ENCODE results near the gene FCRL2. TPM values are rescaled to one million over a fixed set of nuclear protein-coding genes. Genes with fewer than 3 reads are reported as not detected.

The FCRL2 gene, protein sequence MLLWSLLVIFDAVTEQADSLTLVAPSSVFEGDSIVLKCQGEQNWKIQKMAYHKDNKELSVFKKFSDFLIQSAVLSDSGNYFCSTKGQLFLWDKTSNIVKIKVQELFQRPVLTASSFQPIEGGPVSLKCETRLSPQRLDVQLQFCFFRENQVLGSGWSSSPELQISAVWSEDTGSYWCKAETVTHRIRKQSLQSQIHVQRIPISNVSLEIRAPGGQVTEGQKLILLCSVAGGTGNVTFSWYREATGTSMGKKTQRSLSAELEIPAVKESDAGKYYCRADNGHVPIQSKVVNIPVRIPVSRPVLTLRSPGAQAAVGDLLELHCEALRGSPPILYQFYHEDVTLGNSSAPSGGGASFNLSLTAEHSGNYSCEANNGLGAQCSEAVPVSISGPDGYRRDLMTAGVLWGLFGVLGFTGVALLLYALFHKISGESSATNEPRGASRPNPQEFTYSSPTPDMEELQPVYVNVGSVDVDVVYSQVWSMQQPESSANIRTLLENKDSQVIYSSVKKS
- total RNA-seq (ENCODE audit: low replicate concordance), result not detected in 2 replicates
- long read RNA-seq, result 0 reads

DNA sequence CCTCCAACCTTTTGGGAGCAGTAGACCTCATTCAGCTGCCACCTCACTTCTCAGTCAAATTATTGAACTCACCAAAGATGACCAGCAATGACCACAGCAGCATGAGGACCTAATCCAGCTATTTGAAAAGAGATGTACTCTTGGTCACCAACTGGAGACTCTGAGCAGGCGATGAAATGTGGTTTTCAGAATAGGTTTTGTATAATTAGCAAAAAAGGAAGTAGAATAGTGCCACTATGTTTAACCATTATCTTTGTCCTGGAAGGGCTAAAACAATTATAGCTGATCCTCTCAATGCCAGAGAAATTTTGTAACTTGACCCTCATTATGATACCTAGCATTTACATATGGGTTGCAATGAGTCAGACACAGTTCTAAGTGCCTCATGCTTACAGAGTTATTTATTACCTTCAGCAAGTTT lies at the start of gene FCRL2:
TSS of gene FCRL2 (minus strand) at position 162 of the 421 bp plus-strand sequence. CDS start at position 103, 59 bp downstream.
- no peaks in the 10 kb centered on the region for H3K36me3 Mint-ChIP-seq
- DNase-seq (ENCODE audit: extremely low spot score, unreplicated experiment), result no peak
- no peak within 1 kb of the TSS for H3K4me3 Mint-ChIP-seq
- no peaks in the 10 kb centered on the region for H3K9me3 Mint-ChIP-seq
- peaks cover 6% of the 10 kb centered on the region for H3K27me3 Mint-ChIP-seq
- TF ChIP-seq, protein P1, sequence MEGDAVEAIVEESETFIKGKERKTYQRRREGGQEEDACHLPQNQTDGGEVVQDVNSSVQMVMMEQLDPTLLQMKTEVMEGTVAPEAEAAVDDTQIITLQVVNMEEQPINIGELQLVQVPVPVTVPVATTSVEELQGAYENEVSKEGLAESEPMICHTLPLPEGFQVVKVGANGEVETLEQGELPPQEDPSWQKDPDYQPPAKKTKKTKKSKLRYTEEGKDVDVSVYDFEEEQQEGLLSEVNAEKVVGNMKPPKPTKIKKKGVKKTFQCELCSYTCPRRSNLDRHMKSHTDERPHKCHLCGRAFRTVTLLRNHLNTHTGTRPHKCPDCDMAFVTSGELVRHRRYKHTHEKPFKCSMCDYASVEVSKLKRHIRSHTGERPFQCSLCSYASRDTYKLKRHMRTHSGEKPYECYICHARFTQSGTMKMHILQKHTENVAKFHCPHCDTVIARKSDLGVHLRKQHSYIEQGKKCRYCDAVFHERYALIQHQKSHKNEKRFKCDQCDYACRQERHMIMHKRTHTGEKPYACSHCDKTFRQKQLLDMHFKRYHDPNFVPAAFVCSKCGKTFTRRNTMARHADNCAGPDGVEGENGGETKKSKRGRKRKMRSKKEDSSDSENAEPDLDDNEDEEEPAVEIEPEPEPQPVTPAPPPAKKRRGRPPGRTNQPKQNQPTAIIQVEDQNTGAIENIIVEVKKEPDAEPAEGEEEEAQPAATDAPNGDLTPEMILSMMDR (conservative IDR thresholded peaks at IDR 0.05), result no peak
- no peak within 1 kb of the TSS for H3K27ac Mint-ChIP-seq
- H3K4me1 Mint-ChIP-seq (ENCODE audit: unreplicated experiment), result no peaks in the 10 kb centered on the region

- H3K9me3 Mint-ChIP-seq, result no peaks in the 10 kb centered on the region
- H3K27ac Mint-ChIP-seq, result no peak overlapping the region
- no peaks in the 10 kb centered on the region for H3K36me3 Mint-ChIP-seq
- H3K4me3 Mint-ChIP-seq, result no peak overlapping the region
- no peak for DNase-seq (ENCODE audit: extremely low spot score, unreplicated experiment)
- TF ChIP-seq, protein P1 (conservative IDR thresholded peaks at IDR 0.05), result no peak
- peaks cover 3% of the 10 kb centered on the region for H3K27me3 Mint-ChIP-seq
- no peaks in the 10 kb centered on the region for H3K4me1 Mint-ChIP-seq (ENCODE audit: unreplicated experiment)
Observed at GRCh38 chr1:157820299-157820698, 43.4 kb upstream of the FCRL2 start.

- no peaks in the 10 kb centered on the region for H3K9me3 Mint-ChIP-seq
- H3K36me3 Mint-ChIP-seq, result no peaks in the 10 kb centered on the region
- no peak within 1 kb of the TSS for H3K27ac Mint-ChIP-seq
Observed at GRCh38 chr1:157819896-157820295, 43.0 kb upstream of the FCRL2 start, which contains the start of gene FCRL1. FCRL1 (minus strand) TSS chr1:157820120; CDS start chr1:157820037, 83 bp downstream.

DNA sequence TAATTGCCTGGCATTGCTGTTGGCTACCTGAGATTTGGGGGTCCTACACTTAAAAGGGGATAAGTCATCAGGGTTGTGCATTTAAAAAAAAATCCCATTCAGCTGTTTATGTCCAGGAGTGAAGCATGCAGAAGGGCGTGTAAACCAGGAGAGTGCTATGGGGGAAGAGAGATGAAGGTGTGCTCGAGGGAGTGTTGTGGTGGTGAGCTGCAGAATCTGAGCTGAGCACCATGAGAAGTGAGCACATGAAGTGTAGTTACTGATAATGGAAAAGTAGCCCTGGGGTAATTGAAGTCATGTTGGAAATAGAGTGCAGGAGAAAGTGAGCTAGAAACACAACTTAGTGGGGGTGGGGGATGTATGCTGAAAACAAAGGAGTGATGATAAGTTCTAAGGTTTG lies 42.3 kb upstream of the FCRL2 start:
- Mint-ChIP-seq H3K9me3 (no peaks in the 10 kb centered on the region), H3K27ac (no peak overlapping the region), H3K36me3 (no peaks in the 10 kb centered on the region), H3K4me3 (no peak overlapping the region), H3K27me3 (peaks cover 3% of the 10 kb centered on the region), H3K4me1 (ENCODE audit: unreplicated experiment) (no peaks in the 10 kb centered on the region)
- DNase-seq (ENCODE audit: extremely low spot score, unreplicated experiment), result no peak
- TF ChIP-seq, protein P1 (conservative IDR thresholded peaks at IDR 0.05), result no peak

More at GRCh38 chr1:157819896-157820295, 43.0 kb upstream of the FCRL2 start, which contains the start of gene FCRL1:
- peaks cover 3% of the 10 kb centered on the region for H3K27me3 Mint-ChIP-seq
- no peak for DNase-seq (ENCODE audit: extremely low spot score, unreplicated experiment)
- TF ChIP-seq, protein P1 (conservative IDR thresholded peaks at IDR 0.05), result no peak
- no peaks in the 10 kb centered on the region for H3K4me1 Mint-ChIP-seq (ENCODE audit: unreplicated experiment)
- no peak within 1 kb of the TSS for H3K4me3 Mint-ChIP-seq

- Mint-ChIP-seq H3K4me1 (ENCODE audit: unreplicated experiment) (no peaks in the 10 kb centered on the region), H3K9me3 (peaks cover 4% of the 10 kb centered on the region), H3K27ac (no peak overlapping the region), H3K27me3 (peaks cover 5% of the 10 kb centered on the region), H3K36me3 (no peaks in the 10 kb centered on the region), H3K4me3 (no peak overlapping the region)
- TF ChIP-seq, protein P1 (conservative IDR thresholded peaks at IDR 0.05), result no peak
- DNase-seq (ENCODE audit: extremely low spot score, unreplicated experiment), result no peak
Observed at GRCh38 chr1:157813269-157813668, 36.3 kb upstream of the FCRL2 start.

Measured in type B pancreatic cell (in vitro differentiated cells).